Lung (tissue), 12 donors: ENCODE measurements around the gene EIF4E3. TPM values are rescaled to one million over a fixed set of nuclear protein-coding genes. Genes with fewer than 3 reads are reported as not detected.

Experiments used
- ATAC-seq: fragments of 200-7000 bp; cut with Tn5 transposase; one replicate; pipeline ENCODE4 v1.9.1; 2020; ENCODE audit warnings: moderate number of reproducible peaks; ENCODE audit not compliant: insufficient read depth, low FRiP score
- DNase-seq, 3 donors: peaks; one replicate each; pipeline ENCODE4 v3.0.0-alpha.2; 2013 to 2017
- H3K27ac ChIP-seq, 2 donors: one replicate each; pipeline ENCODE4 v1.5.1; 2013; ENCODE audit warnings: mild to moderate bottlenecking in 2 of 2, moderate library complexity in 2 of 2, control low read depth in 1 of 2, inconsistent platforms in 1 of 2, low read depth in 1 of 2, low read length in 1 of 2
- H3K27me3 ChIP-seq, 3 donors: one replicate each; pipeline ENCODE4 v1.5.1; 2013; ENCODE audit warnings: low read length in 2 of 3; ENCODE audit not compliant: control insufficient read depth in 3 of 3, insufficient read depth in 3 of 3
- H3K36me3 ChIP-seq, 4 donors: one replicate each; pipeline ENCODE4 v1.5.1; 2013; ENCODE audit warnings: low read length in 4 of 4, mild to moderate bottlenecking in 1 of 4, moderate library complexity in 1 of 4; ENCODE audit not compliant: control insufficient read depth in 4 of 4, insufficient read depth in 4 of 4
- H3K4me1 ChIP-seq, 5 donors: one replicate each; pipeline ENCODE4 v1.5.1; 2013; ENCODE audit warnings: low read length in 5 of 5, mild to moderate bottlenecking in 2 of 5, moderate library complexity in 1 of 5; ENCODE audit not compliant: control insufficient read depth in 5 of 5, insufficient read depth in 5 of 5
- H3K4me3 ChIP-seq: one replicate; pipeline ENCODE4 v1.5.1; 2013; ENCODE audit warnings: mild to moderate bottlenecking, control low read depth, moderate library complexity
- H3K9ac ChIP-seq, 2 donors: one replicate each; pipeline ENCODE4 v1.5.1; 2013; ENCODE audit warnings: low read length in 2 of 2, control low read depth in 1 of 2; ENCODE audit not compliant: insufficient read depth in 1 of 2
- H3K9me3 ChIP-seq, 4 donors: one replicate each; pipeline ENCODE4 v1.5.1; 2013; ENCODE audit warnings: low read length in 3 of 4, mild to moderate bottlenecking in 1 of 4, moderate library complexity in 1 of 4; ENCODE audit not compliant: control insufficient read depth in 4 of 4, insufficient read depth in 3 of 4
- CTCF ChIP-seq: IDR thresholded peaks from 2 replicates; pipeline ENCODE4 v1.5.1; 2012; ENCODE audit warnings: mild to moderate bottlenecking; ENCODE audit errors: control extremely low read depth, extremely low read depth
- whole genome bisulfite sequencing, 2 donors: extraction: QIAGEN DNeasy Blood & Tissue Kit; methylation state at CpG; one replicate each; pipeline ENCODE4 v1.1.7; 2013; 5-methylcytosine and 5-hydroxymethylcytosine counted together
- polyA plus RNA-seq, 2 donors: library from polyadenylated mRNA; stranded (reverse); fragments of 200-250 nt; gene quantifications; one replicate each; pipeline ENCODE4 v1.2.1, GENCODE V29; 2013
- total RNA-seq, 2 donors: library from RNA; depleted of rRNA in 1 of 2; stranded (reverse); fragments of >200 nt in 1 of 2; gene quantifications; one replicate each; pipeline ENCODE4 v1.2.1, GENCODE V29; 2014 to 2021
- donor health status: control.
- donor health status: control.
- donor health status: Bipolar disorder and iron deficiency.
- donor health status: healthy.
- donor health status: DM: yes; HTN: yes; CAD: no.

Gene EIF4E3
- total and polyA plus RNA-seq, 4 donors, result 9.7 to 21.8 (median 12.0) TPM

- no peak overlapping the region for H3K27ac ChIP-seq
- DNase-seq, result no peak
- H3K9ac ChIP-seq, result no peak overlapping the region
- ATAC-seq, result no peak
- no peak for TF ChIP-seq CTCF
- peaks cover 0 to 7% (median 0%) of the 10 kb centered on the region in 5 donors for H3K4me1 ChIP-seq
- H3K9me3 ChIP-seq, result peaks cover 0 to 2% (median 0%) of the 10 kb centered on the region in 4 donors
- no peaks in the 10 kb centered on the region for H3K36me3 ChIP-seq
- no peaks in the 10 kb centered on the region for H3K27me3 ChIP-seq
- no peak overlapping the region for H3K4me3 ChIP-seq
Measured at GRCh38 chr3:71634671-71635070, 90.5 kb downstream of the EIF4E3 start.

- Histone ChIP-seq H3K27me3 (peaks cover 0 to 2% (median 0%) of the 10 kb centered on the region in 3 donors), H3K9ac (no peak overlapping the region), H3K4me3 (no peak overlapping the region), H3K36me3 (no peaks in the 10 kb centered on the region), H3K9me3 (peaks cover 0 to 2% (median 0%) of the 10 kb centered on the region in 4 donors), H3K4me1 (peaks cover 0 to 6% (median 0%) of the 10 kb centered on the region in 5 donors), H3K27ac (no peak overlapping the region)
- DNase-seq (peak in 1 of 3 donors; percentile 29), ATAC-seq (no peak)
- WGBS, 2 donors, result 26 to 41% methylated on average over 2 of the region's 2 CpGs
- TF ChIP-seq CTCF, result no peak
Measured at GRCh38 chr3:71629711-71630110, 95.5 kb downstream of the EIF4E3 start.

- no peak overlapping the region for H3K27ac ChIP-seq
- peaks cover 0 to 2% (median 0%) of the 10 kb centered on the region in 4 donors for H3K9me3 ChIP-seq
- 44 to 51% methylated on average over 8 of the region's 8 CpGs for WGBS, 2 donors
- no peak for TF ChIP-seq CTCF
- DNase-seq (peak in 2 of 3 donors; percentile 25 to 34), ATAC-seq (no peak)
- H3K27me3 ChIP-seq, result peaks cover 0 to 2% (median 0%) of the 10 kb centered on the region in 3 donors
- H3K9ac ChIP-seq, result no peak overlapping the region
- no peaks in the 10 kb centered on the region for H3K36me3 ChIP-seq
- peaks cover 0 to 6% (median 0%) of the 10 kb centered on the region in 5 donors for H3K4me1 ChIP-seq
- no peak overlapping the region for H3K4me3 ChIP-seq
Measured at GRCh38 chr3:71629289-71629688, 95.9 kb downstream of the EIF4E3 start.

GRCh38 chr3:71628522-71628921 lies 96.7 kb downstream of the EIF4E3 start:
- Histone ChIP-seq H3K27ac (no peak overlapping the region), H3K4me1 (peaks cover 0 to 6% (median 0%) of the 10 kb centered on the region in 5 donors), H3K4me3 (no peak overlapping the region), H3K9me3 (peaks cover 0 to 2% (median 0%) of the 10 kb centered on the region in 4 donors), H3K27me3 (peaks cover 0 to 2% (median 0%) of the 10 kb centered on the region in 3 donors), H3K9ac (no peak overlapping the region), H3K36me3 (no peaks in the 10 kb centered on the region)
- no peak for TF ChIP-seq CTCF
- 66 to 83% methylated on average over 6 of the region's 6 CpGs for WGBS, 2 donors
- DNase-seq (no peak), ATAC-seq (no peak)
